GM18517 (cell line): Measurements from ENCODE around the gene RUVBL2.

Experiments used
- ATAC-seq: cut with Tn5 transposase; IDR thresholded peaks from one replicate; pipeline ENCODE4 v1.9.1; 2021; ENCODE audit warnings: mild to moderate bottlenecking, moderate library complexity; ENCODE audit not compliant: unreplicated experiment

The RUVBL2 gene

DNA sequence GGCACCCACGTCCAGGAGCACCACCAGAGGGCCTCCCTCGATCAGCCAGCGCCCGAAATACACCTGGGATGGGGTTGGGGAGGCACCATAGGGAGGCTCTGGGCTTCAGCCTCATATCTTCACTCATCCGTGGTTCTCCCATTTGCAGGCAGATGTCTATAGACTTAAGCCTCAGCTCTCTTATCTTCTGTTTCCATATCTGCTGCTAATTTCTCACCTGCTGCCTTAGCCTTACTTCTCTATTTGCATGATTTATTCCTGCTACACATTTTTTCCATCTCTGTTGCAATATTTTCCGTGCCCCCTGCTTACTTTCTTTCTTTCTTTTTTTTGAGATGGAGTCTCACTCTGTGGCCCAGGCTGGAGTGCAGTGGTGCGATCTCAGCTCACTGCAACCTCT is 6.4 kb upstream of the RUVBL2 start:
- no peak for ATAC-seq

DNA sequence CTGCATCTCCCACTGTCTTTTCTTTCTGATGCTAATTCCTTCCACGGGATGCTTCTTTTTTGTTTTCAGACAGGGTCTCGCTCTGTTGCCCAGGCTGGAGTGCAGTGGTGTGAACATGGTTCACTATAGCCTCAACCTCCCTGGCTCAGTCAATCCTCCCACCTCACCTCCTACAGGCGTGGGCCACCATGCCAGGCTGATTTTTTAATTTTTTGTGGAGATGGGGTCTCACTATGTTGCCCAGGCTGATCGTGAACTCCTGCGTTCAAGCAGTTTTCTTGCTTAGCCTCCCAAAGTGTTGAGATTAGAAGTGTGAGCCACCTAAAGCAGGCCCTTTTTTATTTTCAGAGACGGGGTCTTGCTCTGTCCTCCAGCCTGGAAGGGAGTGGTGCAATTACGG is 5.4 kb upstream of the RUVBL2 start:
- no peak for ATAC-seq

DNA sequence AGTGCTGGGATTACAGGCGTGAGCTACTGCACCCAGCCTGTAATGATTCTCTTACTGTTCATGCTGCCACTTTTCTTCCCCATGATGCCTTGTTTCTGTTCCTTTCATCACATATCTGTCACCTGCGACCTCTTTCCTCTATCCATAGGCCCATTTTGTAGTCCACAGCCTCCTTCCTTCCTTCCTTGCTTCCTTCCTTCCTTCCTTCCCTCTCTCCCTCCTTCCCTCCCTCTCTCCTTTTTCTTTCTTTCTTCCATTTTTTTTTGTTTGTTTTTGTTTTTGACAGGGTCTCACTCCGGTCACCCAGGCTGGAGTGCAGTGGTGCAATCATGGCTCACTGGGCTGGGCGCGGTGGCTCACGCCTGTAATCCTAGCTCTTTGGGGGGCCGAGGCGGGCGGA is 4.8 kb upstream of the RUVBL2 start:
- ATAC-seq: no peak

DNA sequence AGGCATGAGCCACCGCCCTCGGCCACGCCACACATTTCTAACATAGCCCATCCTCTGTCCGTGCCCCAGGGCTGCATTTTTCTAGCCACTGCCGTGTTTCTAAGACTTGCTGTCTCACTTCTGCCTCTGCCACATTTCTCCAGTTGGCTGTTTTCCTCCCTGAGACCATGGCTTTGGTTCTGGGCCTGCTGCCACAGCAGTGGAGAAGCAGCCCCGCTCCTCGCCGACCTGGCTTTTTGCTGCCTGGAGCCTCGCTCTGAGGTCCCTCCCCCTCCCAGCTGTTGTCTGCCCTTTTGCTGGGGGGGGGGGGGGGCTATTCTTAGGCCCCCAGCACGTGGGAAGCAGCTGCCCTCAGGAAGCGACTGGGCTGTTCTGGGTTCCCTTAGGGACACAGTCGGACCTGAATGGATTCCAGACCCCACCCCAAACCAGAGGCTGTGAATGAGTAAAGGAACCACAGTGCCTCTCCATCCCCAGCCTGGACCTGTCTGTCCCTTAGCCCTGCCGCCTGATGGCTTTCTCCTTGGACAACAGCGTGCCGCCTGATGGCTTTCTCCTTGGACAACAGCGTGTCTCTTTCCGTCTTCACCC is 3.9 kb upstream of the RUVBL2 start:
- no peak for ATAC-seq

GRCh38 chr19:48990400-48990799 is 3.3 kb upstream of the RUVBL2 start:
- no peak for ATAC-seq

DNA sequence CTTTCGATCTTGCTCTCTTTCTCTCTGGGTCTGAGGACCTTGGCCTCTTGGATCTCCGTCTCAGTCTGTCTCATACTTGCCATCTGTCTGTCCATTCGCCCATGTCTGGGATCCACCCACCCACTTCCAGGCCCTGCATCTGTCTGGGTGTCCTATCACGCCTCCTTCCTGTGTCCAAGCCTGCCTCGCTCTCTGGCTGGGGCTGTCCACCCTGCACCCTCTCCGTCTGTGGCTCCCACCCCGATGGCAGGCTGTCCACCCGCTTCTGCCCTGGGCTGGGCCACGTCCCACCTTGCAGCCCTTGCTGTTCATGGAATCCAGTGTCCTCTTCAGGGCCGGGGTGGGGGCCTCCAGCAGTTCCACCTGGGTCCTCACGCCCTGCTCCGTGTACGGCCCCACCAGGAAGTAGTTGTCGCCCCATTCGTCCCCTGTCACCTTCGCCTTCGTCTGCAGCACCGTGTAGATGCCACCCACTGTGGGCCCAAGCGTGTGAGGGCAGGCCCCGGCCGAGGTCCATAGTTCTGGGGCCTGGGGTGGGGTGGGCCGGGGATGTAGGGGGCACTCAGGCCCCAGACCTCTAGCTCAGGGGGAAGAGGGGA is 2.6 kb upstream of the RUVBL2 start:
- no peak for ATAC-seq

DNA sequence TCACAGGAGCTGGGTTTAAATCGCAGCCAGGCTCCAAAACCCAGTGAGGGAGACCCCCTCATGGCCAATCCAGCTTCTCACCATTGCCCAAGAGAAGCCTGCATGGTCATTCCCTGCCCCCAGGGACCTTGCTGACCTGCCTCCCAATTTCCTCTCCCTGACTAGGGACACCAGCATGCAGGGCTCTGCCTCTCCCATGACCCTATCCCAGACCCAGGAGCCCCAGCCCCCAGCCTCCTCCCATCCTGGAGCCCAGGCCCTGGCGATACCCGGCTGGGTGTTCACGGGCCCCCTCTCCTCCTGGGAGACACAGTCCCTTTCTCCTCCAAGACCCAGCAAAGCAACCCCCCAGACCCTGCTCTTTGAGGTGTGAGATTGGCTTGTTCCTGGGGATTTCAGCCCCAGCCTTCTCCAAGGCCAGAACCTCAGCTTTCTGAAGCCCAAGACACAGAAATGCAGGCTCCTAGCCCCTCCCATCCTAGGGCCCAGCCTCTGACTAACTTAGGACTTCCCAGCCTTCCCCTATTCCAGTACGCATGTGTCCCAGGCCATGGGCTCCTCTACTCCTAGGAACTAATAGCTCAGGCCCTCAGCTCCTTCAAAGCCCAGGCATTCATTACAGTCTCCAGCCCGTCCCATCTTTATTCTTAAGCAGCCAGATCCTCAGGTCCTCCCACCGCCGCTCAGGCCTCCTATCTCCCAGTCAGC is 1.7 kb upstream of the RUVBL2 start:
- ATAC-seq: no peak

GRCh38 chr19:48992581-48993174 is 1.0 kb upstream of the RUVBL2 start:
- ATAC-seq: no peak

DNA sequence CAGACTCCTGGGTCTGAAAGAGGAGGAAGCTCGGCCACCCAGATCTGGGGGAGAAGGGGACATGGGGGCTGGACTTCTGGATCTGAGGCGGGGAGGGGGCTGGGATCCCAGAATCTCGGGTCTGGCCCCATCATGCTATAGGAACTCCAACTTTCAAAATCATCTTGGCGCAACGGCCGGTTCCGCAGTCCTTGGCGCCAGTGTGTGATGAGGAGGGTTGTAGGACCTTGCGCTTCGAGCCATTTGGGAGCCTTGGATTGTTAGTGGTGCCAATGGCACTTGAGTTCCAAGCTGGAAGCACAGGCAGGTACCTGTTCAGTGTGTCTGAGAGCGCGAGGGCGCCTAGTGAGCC is 324 bp downstream of the RUVBL2 start:
- ATAC-seq: no peak

DNA sequence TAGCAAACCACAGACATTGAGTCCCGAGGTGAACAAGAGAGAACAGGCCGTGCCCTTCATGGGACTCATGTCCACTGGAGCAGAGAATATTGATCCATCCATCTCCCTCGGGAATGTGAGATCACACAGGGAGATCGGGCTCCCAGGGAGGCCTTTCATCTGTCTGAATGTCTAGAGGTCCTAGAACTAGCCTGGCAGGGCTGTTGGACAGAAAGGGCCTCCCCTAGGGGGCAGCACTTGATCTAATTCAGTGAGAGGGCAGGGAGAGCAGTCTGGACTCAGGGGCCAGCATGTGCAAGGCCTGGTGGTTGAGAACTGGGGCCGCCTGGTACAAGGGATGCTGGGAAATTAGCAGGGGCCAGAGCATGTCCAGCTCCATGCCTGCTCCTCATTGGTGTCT is 4.3 kb downstream of the RUVBL2 start:
- no peak for ATAC-seq

GRCh38 chr19:48999481-49000325 is 6.0 kb downstream of the RUVBL2 start:
- ATAC-seq: no peak

GRCh38 chr19:49004133-49004532 is 10.4 kb downstream of the RUVBL2 start:
- ATAC-seq: no peak

DNA sequence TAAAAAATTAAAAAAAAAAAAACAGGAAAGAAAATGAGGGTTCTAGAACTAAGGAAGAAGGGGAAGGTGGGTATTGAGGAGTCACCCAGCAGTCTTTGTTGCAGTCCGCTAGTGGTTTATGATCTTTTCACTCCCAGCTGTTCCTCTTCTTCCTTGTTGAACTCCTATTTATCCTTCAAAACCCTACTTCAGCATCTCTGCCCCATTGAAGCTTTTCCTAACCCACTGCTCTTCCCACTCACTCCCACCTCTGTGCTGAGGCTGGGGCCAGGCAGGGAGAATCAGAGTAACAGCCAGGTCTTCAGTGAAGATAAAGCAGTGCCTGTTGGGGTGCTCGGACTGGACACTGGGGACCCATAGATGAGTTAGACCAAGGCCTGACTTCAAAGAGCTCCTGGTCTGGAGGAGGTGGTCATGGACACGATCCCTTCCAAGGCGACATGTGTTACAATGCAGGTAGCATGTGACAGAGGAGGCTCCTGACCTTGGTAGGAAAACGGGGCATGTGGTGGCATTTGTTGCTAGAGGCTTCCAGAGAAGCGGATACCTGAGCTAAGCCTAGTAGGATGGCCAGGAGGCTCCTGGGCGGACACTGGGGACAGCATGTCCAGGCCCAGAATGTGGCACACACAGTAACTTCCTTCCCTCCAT is 11.4 kb downstream of the RUVBL2 start:
- no peak for ATAC-seq

DNA sequence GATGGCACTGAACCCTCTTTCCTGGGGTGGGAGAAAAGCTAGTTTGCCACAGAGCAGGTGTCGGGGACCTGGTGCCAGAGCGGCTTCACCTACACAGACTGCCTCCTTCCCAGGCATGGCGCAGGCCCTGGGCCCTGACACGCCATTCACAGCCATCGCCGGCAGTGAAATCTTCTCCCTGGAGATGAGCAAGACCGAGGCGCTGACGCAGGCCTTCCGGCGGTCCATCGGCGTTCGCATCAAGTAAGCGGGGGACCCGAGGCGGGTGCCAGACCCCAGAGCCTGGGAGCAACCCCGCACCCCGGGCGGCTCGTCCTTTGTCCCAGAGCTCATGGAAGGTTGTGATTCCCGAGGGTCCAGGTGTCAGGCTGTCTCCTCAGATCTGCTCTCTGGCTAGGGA is 13.2 kb downstream of the RUVBL2 start:
- ATAC-seq: no peak

DNA sequence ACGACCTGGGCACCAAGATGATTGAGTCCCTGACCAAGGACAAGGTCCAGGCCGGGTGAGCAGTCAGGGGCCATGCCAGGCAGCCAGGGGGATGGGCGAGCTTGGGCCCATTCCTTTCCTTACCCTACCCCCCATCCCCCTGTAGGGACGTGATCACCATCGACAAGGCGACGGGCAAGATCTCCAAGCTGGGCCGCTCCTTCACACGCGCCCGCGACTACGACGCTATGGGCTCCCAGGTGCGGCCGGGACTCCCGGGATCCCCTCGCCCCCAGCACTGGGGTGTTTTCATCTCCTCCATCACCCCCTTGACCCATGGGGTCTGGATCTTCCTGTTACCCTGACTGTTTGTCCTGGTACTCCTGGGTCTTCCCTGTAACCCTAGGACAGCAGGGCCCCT is 16.1 kb downstream of the RUVBL2 start:
- no peak for ATAC-seq

- ATAC-seq: no peak
Measured at GRCh38 chr19:49010453-49010852, 16.8 kb downstream of the RUVBL2 start.

GRCh38 chr19:49011194-49011593 is 17.5 kb downstream of the RUVBL2 start:
- ATAC-seq: no peak

DNA sequence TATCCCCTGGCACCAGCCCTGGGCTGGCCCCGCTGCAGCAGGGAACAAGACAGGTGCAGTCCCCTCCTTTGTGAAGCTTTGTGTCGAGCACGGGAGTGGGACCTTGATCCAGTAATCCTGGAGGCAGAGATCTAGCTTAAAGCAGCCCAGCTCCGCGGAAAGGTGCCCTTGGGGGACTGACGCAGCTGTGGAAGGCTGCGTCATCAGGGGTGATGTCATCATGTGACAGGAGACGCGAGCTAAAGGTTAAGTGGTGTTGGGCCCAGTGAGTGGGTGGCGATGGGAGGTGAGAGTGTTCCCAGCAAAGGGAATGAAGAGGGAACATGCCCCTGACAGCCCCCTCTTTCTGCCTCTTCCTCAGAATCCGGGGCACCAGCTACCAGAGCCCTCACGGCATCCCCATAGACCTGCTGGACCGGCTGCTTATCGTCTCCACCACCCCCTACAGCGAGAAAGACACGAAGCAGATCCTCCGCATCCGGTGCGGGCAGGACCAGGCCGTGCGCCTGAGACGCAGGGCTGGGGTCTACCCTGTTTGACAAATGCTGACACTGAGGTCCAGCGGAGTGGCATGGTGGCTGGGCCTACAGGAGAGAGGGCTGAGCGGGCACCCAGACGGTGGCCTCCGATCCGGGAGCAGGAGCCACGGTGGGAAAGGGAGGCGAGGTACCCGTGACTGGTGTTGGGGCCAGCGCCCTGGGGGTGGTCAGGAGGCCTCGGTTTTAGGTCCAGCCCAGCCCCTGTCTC is 20.6 kb downstream of the RUVBL2 start:
- no peak for ATAC-seq

DNA sequence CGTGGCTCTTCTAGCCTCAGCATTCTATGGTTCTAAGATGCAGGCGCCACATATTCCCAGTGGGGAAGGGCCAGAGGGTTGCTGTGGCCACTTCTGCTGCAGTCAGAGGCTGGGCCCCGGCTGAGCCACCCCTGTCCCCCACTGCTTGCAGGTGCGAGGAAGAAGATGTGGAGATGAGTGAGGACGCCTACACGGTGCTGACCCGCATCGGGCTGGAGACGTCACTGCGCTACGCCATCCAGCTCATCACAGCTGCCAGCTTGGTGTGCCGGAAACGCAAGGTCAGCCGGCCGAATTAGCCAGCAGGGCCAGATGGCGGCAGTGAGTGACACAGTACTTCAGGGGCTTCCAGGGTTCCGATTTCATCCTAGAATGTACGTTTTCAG is 21.2 kb downstream of the RUVBL2 start:
- ATAC-seq: no peak
